Measurements from ENCODE around the gene DGKA.
"Not testable (repeated sequence)": the region's sequence is repeated elsewhere in the genome, so short reads cannot be mapped to it uniquely, and the experiment has no call there.

The DGKA gene

DNA sequence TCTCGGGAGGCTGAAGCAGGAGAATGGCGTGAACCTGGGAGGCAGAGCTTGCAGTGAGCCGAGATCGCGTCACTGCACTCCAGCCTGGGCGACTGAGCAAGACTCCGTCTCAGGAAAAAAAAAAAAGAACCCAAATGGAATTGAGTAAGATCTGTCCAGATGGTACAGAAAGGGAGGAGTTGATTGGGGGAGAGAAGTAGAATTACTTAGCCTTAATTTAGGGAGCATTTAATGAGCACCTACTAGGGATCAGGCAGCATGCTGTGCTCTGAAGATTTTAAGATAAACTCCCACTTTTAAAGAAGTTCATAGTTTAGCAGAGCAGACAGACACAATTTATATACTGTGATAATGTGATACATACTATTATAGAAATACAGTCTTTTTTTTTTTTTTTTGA lies 47.4 kb downstream of the DGKA start:
- H3K36me3 ChIP-seq (replicated peaks; ENCODE audit: low read depth, low read length), result peaks cover 11% of the 10 kb centered on the region
- H3K4me2 ChIP-seq (ENCODE audit: low read length), result no peak overlapping the region
- no peak overlapping the region for H3K27ac ChIP-seq (ENCODE audit: low read length)
- no peak overlapping the region for H2AFZ ChIP-seq (ENCODE audit: low read depth, low read length)
- no peak overlapping the region for H3K4me3 ChIP-seq (ENCODE audit: low read length)
- peaks cover 7% of the 10 kb centered on the region for H3K4me1 ChIP-seq (ENCODE audit: low read length)
- H3K9ac ChIP-seq (ENCODE audit: low read length), result no peak overlapping the region
- H3K27me3 ChIP-seq (ENCODE audit: low read depth, low read length), result no peaks in the 10 kb centered on the region
- TF ChIP-seq, protein P1, sequence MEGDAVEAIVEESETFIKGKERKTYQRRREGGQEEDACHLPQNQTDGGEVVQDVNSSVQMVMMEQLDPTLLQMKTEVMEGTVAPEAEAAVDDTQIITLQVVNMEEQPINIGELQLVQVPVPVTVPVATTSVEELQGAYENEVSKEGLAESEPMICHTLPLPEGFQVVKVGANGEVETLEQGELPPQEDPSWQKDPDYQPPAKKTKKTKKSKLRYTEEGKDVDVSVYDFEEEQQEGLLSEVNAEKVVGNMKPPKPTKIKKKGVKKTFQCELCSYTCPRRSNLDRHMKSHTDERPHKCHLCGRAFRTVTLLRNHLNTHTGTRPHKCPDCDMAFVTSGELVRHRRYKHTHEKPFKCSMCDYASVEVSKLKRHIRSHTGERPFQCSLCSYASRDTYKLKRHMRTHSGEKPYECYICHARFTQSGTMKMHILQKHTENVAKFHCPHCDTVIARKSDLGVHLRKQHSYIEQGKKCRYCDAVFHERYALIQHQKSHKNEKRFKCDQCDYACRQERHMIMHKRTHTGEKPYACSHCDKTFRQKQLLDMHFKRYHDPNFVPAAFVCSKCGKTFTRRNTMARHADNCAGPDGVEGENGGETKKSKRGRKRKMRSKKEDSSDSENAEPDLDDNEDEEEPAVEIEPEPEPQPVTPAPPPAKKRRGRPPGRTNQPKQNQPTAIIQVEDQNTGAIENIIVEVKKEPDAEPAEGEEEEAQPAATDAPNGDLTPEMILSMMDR (IDR thresholded peaks at IDR 0.05; ENCODE audit: low read depth, low read length), result no peak
- TF ChIP-seq EZH2phosphoT487 (IDR thresholded peaks at IDR 0.05; ENCODE audit: low read depth), result no peak
- H3K9me3 ChIP-seq (ENCODE audit: insufficient read depth, low read length), result no peaks in the 10 kb centered on the region
- H4K20me1 ChIP-seq (ENCODE audit: insufficient read depth, low read length), result no peaks in the 10 kb centered on the region
- peaks cover 20% of the 10 kb centered on the region for H3K79me2 ChIP-seq (ENCODE audit: low read length)

DNA sequence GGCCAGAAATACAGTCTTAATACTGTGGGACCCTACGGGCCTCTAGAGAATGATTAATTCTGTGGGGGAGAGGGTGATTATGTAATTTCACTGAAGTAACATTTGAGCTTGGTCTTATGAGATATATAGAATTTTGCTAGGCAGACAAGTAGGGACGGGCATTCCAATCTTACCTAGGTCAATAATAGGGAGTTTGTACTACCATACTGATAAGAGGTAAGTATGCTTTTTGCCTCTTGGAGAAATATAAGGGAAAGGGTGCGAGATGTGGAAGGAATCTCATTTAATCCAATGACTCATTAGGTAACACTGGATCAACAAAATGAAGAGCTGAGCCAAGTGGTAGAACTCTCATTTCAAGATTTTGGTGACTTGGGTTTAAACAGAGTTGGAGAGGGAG lies 48.1 kb downstream of the DGKA start:
- Histone ChIP-seq H3K9me3 (ENCODE audit: insufficient read depth, low read length) (no peaks in the 10 kb centered on the region), H3K4me3 (ENCODE audit: low read length) (no peak overlapping the region), H3K4me1 (ENCODE audit: low read length) (peaks cover 7% of the 10 kb centered on the region), H3K27ac (ENCODE audit: low read length) (no peak overlapping the region), H3K9ac (ENCODE audit: low read length) (no peak overlapping the region), H3K36me3 (replicated peaks; ENCODE audit: low read depth, low read length) (peaks cover 11% of the 10 kb centered on the region), H3K79me2 (ENCODE audit: low read length) (peaks cover 19% of the 10 kb centered on the region), H3K4me2 (ENCODE audit: low read length) (no peak overlapping the region), H2AFZ (ENCODE audit: low read depth, low read length) (no peak overlapping the region), H4K20me1 (ENCODE audit: insufficient read depth, low read length) (no peaks in the 10 kb centered on the region), H3K27me3 (ENCODE audit: low read depth, low read length) (no peaks in the 10 kb centered on the region)
- TF ChIP-seq, protein P1 (IDR thresholded peaks at IDR 0.05; ENCODE audit: low read depth, low read length), result no peak
- no peak for TF ChIP-seq EZH2phosphoT487 (IDR thresholded peaks at IDR 0.05; ENCODE audit: low read depth)

DNA sequence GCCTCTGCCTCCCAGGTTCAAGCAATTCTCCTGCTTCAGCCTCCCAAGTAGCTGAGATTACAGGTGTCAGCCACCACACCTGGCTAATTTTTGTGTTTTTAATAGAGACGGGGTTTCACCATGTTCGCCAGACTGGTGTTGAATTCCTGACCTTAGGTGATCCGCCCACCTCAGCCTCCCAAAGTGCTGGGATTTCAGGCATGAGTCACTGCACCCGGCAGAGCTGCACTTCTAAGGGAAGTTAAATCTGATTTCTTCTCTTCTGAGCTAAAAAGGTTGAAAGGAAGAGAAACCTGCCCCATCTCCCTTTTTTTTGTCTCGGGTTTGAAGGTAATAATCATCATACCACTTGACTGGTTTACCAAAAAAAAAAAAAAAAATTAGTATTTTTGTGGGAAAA lies 50.9 kb downstream of the DGKA start:
- not testable (repeated sequence) for H3K27ac ChIP-seq (ENCODE audit: low read length); H3K36me3 ChIP-seq (replicated peaks; ENCODE audit: low read depth, low read length)

DNA sequence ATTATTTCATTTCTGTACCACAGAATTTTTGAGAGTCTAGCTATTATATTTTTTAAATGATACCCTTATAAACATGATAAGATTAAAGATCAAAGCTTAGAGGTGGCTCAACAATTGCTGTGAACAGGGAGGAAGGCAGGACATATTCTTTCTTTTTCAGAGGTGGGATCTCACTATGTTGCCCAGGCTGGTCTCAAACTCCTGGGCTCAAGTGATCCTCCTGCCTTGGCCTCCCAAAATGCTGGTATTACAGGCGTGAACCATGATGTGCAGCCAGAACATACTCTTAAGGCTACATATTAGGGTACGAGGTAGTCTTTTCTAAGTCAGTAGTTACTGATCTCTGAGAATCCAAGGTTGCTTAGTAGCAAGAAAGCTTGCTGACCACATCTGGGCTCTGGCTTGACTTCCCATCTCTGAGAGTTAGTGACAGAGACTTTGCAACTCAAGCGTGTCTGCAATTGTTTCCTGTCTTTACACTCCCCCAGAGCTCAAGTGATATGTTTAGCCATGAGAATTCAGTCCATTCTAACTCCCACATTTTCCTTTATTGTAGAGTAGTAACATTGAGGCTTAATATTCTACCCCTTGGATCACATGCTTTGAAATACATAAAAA lies 51.5 kb downstream of the DGKA start:
- TF ChIP-seq, protein P1 (IDR thresholded peaks at IDR 0.05; ENCODE audit: low read depth, low read length), result no peak
- no peak for TF ChIP-seq EZH2phosphoT487 (IDR thresholded peaks at IDR 0.05; ENCODE audit: low read depth)
- Histone ChIP-seq H3K4me1 (ENCODE audit: low read length) (peaks cover 25% of the 10 kb centered on the region), H3K4me3 (ENCODE audit: low read length) (no peak overlapping the region), H3K9ac (ENCODE audit: low read length) (no peak overlapping the region), H4K20me1 (ENCODE audit: insufficient read depth, low read length) (no peaks in the 10 kb centered on the region), H3K79me2 (ENCODE audit: low read length) (no peaks in the 10 kb centered on the region), H3K36me3 (replicated peaks; ENCODE audit: low read depth, low read length) (peaks cover 5% of the 10 kb centered on the region), H3K27me3 (ENCODE audit: low read depth, low read length) (no peaks in the 10 kb centered on the region), H2AFZ (ENCODE audit: low read depth, low read length) (no peak overlapping the region), H3K9me3 (ENCODE audit: insufficient read depth, low read length) (no peaks in the 10 kb centered on the region), H3K4me2 (ENCODE audit: low read length) (no peak overlapping the region), H3K27ac (ENCODE audit: low read length) (no peak overlapping the region)

More for the DNA sequence above, 50.9 kb downstream of the DGKA start:
- not testable (repeated sequence) for H3K4me2 ChIP-seq (ENCODE audit: low read length); H3K79me2 ChIP-seq (ENCODE audit: low read length); H3K9ac ChIP-seq (ENCODE audit: low read length); H4K20me1 ChIP-seq (ENCODE audit: insufficient read depth, low read length); H2AFZ ChIP-seq (ENCODE audit: low read depth, low read length); H3K9me3 ChIP-seq (ENCODE audit: insufficient read depth, low read length); H3K27me3 ChIP-seq (ENCODE audit: low read depth, low read length); H3K4me3 ChIP-seq (ENCODE audit: low read length)
- H3K4me1 ChIP-seq (ENCODE audit: low read length), result peaks cover 20% of the 10 kb centered on the region

All from OCI-LY3 (cell line).